ENCODE results near the gene S100A7. TPM values are rescaled to one million over a fixed set of nuclear protein-coding genes. Genes with fewer than 3 reads are reported as not detected.

S100A7 gene
- total RNA-seq: 0.64 and 2.1 TPM in 2 replicates

GRCh38 chr1:153460551-153460950 is at the start of gene S100A7:
TSS of gene S100A7 (minus strand) at chr1:153460651. CDS start at chr1:153459013, 1,638 bp downstream.

GRCh38 chr1:153415850-153416570 is 44.4 kb downstream of the S100A7 start, which contains the start of gene S100A7A:
TSS of gene S100A7A (plus strand) at chr1:153416520. CDS start at chr1:153418083, 1,563 bp downstream.

Other genes with a start within 250 kb of the S100A7 start
- gene PRR9, start 243.1 kb downstream of the S100A7 start, total RNA-seq: 2.1 TPM in 1 of 2 replicates, not detected in the other
- gene LORICRIN, start 201.0 kb downstream of the S100A7 start, total RNA-seq: not detected in 2 replicates
- 2.4 and 4.7 TPM in 2 replicates for gene PGLYRP3, start 147.7 kb downstream of the S100A7 start, total RNA-seq
- 4.0 and 7.9 TPM in 2 replicates for gene PGLYRP4, start 111.8 kb downstream of the S100A7 start, total RNA-seq
- 1,477 and 2,600 TPM in 2 replicates for gene S100A9, start 102.8 kb downstream of the S100A7 start, total RNA-seq
- 1.5 and 3.4 TPM in 2 replicates for gene S100A12, start 85.0 kb downstream of the S100A7 start, total RNA-seq
- gene S100A8, start 69.6 kb downstream of the S100A7 start, total RNA-seq: 238 and 331 TPM in 2 replicates
- under 0.01 TPM in 1 of 2 replicates, not detected in the other for gene S100A7A, start 44.1 kb downstream of the S100A7 start, total RNA-seq
- gene S100A6, start 75.3 kb upstream of the S100A7 start, total RNA-seq: 257 and 1,880 TPM in 2 replicates
- gene S100A5, start 80.3 kb upstream of the S100A7 start, total RNA-seq: not detected in 2 replicates
- 5.5 TPM in 2 replicates for gene S100A4, start 85.2 kb upstream of the S100A7 start, total RNA-seq
- gene S100A3, start 88.6 kb upstream of the S100A7 start, total RNA-seq: 2.1 and 2.3 TPM in 2 replicates
- gene S100A2, start 105.2 kb upstream of the S100A7 start, total RNA-seq: 666 and 777 TPM in 2 replicates
- 568 and 750 TPM in 2 replicates for gene S100A16, start 152.5 kb upstream of the S100A7 start, total RNA-seq
- gene S100A14, start 155.7 kb upstream of the S100A7 start, total RNA-seq: 394 and 881 TPM in 2 replicates
- 16.8 and 44.1 TPM in 2 replicates for gene S100A13, start 166.9 kb upstream of the S100A7 start, total RNA-seq
- not detected in 2 replicates for gene S100A1, start 167.8 kb upstream of the S100A7 start, total RNA-seq
- gene CHTOP, start 173.4 kb upstream of the S100A7 start, total RNA-seq: 56.5 and 61.9 TPM in 2 replicates
- 42.1 and 66.6 TPM in 2 replicates for gene SNAPIN, start 198.1 kb upstream of the S100A7 start, total RNA-seq
- gene ILF2, start 210.3 kb upstream of the S100A7 start, total RNA-seq: 88.2 and 102 TPM in 2 replicates
- gene NPR1, start 218.0 kb upstream of the S100A7 start, total RNA-seq: under 0.01 TPM in 1 of 2 replicates, not detected in the other

Measured in nasal cavity respiratory epithelium epithelial cell of viscerocranial mucosa (primary cell).